ENCODE measurements around the gene KCNH2.
A peak's percentile ranks its signal among the peaks of the same experiment; 100 is the strongest.

The KCNH2 gene

GRCh38 chr7:150903606-150904005 is 74.5 kb downstream of the KCNH2 start:
- DNase-seq = no peak

GRCh38 chr7:150902078-150903033 is 75.8 kb downstream of the KCNH2 start:
- no peak for DNase-seq

DNA sequence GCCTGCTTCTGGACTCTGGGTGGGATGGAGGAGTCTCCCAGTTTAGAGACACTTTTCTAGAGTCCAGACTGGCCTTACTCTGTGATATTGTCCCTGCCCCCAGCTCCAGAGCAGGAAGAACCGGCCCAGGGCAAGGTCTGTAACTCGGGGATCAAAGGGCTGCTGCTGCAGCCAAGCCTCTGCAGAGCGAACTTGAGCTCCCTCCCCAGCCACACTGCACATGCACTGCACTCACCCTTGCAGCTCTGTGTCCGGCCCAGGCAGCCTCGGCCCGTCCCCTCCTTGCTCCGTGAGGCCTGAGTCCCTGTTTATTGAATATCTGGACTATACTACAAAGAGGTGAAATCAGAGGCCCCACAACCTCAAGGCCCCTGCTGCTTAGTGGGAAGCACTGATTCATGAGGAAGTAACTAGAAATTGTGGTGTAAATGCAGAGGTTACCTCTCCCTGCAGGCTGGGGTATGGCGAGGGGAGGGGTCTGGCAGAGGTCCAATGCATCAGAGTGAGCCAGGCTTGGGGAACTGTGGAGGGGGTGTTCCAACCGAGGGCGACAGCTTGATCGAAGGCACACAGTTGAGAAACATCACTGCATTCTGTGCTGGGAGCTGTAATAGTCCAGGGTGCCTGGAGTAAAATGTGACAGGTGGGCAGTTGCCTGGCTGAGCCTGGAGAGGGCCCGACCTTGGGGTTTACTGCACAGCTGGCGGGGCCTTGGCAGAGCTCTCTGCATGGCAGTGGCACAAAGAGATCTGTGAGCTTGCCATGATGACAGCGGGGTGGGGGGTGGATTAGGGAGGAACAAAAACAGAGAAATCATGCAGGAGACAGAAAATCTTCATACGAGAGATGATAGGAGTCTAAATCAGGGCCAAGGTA is 76.7 kb downstream of the KCNH2 start:
- peak; percentile 51 for DNase-seq

DNA sequence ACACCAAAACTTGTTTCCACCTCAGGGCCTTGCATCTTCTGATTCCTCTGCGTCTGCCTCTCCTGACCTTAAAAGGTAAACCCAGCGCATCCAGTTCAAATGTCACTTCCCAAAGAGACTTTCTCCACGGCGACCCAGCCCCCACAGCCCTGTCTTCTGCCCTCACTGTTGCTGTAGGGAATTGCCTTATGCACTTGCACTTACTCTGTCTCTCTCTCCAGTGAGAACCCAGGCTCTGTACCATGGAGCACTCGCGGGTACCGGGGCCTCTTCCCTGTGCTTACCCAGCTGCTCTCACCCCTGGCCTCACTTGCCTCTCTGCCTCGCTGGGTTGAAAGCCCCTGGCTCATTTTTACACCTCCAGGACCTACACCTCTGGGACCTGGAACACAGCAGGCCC is 77.4 kb downstream of the KCNH2 start:
- DNase-seq = no peak

DNA sequence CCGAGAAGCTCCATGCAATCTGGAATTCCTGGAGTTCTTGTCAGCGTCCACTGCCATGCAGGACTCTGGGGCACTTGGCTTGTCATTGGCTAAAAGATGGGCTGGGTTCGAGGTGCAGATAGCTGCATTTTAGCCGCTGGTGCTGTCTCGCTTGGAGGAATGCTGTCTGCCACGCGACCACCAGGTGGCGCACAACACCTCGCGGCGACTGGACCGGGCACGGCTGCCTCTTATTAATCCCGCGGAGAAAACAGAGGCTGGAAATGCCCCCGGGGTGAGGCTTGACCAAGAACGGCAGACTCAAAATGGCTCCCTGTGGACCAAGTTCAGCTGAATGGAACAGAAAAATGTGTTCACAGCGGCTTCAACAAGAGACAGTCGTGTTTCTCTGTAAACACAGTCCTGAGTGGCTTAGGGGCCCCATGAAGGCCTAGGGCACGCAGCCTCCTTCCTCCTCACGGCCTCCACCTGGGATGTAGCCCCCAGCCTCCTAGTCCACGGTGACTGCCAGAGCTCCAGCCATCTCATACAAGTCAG is 79.6 kb downstream of the KCNH2 start:
- DNase-seq = peak; percentile 67

GRCh38 chr7:150897502-150898474 is 80.3 kb downstream of the KCNH2 start:
- no peak for DNase-seq

GRCh38 chr7:150896562-150897209 is 81.4 kb downstream of the KCNH2 start:
- no peak for DNase-seq

- DNase-seq = no peak
Measured at GRCh38 chr7:150895809-150896208, 82.3 kb downstream of the KCNH2 start.

Measured in NCI-H345 (cell line).